Measurements from ENCODE around the gene PRR18.

GRCh38 chr6:166341977-166342348, 33.8 kb upstream of the PRR18 start:
- TF ChIP-seq, protein P1, sequence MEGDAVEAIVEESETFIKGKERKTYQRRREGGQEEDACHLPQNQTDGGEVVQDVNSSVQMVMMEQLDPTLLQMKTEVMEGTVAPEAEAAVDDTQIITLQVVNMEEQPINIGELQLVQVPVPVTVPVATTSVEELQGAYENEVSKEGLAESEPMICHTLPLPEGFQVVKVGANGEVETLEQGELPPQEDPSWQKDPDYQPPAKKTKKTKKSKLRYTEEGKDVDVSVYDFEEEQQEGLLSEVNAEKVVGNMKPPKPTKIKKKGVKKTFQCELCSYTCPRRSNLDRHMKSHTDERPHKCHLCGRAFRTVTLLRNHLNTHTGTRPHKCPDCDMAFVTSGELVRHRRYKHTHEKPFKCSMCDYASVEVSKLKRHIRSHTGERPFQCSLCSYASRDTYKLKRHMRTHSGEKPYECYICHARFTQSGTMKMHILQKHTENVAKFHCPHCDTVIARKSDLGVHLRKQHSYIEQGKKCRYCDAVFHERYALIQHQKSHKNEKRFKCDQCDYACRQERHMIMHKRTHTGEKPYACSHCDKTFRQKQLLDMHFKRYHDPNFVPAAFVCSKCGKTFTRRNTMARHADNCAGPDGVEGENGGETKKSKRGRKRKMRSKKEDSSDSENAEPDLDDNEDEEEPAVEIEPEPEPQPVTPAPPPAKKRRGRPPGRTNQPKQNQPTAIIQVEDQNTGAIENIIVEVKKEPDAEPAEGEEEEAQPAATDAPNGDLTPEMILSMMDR (IDR thresholded peaks at IDR 0.05) = no peak
- TF ChIP-seq EP300 (IDR thresholded peaks at IDR 0.05) = no peak
